ENCODE measurements around the gene KANK3.

- TF ChIP-seq, protein P1, sequence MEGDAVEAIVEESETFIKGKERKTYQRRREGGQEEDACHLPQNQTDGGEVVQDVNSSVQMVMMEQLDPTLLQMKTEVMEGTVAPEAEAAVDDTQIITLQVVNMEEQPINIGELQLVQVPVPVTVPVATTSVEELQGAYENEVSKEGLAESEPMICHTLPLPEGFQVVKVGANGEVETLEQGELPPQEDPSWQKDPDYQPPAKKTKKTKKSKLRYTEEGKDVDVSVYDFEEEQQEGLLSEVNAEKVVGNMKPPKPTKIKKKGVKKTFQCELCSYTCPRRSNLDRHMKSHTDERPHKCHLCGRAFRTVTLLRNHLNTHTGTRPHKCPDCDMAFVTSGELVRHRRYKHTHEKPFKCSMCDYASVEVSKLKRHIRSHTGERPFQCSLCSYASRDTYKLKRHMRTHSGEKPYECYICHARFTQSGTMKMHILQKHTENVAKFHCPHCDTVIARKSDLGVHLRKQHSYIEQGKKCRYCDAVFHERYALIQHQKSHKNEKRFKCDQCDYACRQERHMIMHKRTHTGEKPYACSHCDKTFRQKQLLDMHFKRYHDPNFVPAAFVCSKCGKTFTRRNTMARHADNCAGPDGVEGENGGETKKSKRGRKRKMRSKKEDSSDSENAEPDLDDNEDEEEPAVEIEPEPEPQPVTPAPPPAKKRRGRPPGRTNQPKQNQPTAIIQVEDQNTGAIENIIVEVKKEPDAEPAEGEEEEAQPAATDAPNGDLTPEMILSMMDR (IDR thresholded peaks at IDR 0.05), result no peak
- no peak for TF ChIP-seq POLR2A (IDR thresholded peaks at IDR 0.05)
These were observed 45.5 kb upstream of the KANK3 start for GRCh38 chr19:8388612-8388958.

All from transverse colon (tissue), 3 donors.